Stimulated activated CD4-positive, alpha-beta T cell treated with anti-CD3 and anti-CD28 coated beads, Interleukin-15, amount 100 ng/mL, for 24 hours (primary cell): Measurements from ENCODE around the gene L3MBTL3.

Experiments
- DNase-seq: peaks from one replicate; pipeline ENCODE4 v3.0.0-alpha.2; 2020

The L3MBTL3 gene

DNA sequence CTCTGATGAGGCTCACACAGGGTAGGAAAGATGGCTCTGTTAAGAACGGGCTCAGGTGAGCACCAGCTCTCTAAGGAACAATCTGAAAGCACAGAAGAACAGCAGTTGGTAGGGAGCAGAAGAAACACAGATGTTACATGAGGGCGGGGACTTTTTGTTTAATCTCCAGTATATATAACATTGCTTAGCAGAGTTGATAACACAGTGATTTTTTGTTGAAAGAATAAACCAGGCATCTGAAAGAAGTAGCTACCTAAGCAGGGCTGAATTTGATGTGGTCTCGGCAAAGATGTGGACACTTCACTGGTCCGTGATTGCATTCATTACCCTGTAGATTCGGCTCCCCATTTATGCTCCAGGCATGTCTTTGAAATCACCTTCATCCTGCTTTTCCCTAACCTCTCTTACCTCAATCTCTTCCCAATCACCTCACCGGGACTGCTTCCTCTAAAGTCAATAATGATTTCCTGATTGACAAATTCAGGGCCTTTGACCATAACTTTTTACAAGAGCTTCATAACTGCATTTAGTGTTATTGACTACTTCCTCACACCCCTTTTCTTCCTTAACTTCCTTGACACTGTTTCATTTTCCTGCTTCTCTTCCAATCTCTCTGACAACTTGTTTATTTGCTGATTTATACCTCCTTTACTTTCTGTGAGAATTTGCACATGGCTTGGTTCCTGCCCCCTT lies 170.0 kb downstream of the L3MBTL3 start:
- DNase-seq: no peak

DNA sequence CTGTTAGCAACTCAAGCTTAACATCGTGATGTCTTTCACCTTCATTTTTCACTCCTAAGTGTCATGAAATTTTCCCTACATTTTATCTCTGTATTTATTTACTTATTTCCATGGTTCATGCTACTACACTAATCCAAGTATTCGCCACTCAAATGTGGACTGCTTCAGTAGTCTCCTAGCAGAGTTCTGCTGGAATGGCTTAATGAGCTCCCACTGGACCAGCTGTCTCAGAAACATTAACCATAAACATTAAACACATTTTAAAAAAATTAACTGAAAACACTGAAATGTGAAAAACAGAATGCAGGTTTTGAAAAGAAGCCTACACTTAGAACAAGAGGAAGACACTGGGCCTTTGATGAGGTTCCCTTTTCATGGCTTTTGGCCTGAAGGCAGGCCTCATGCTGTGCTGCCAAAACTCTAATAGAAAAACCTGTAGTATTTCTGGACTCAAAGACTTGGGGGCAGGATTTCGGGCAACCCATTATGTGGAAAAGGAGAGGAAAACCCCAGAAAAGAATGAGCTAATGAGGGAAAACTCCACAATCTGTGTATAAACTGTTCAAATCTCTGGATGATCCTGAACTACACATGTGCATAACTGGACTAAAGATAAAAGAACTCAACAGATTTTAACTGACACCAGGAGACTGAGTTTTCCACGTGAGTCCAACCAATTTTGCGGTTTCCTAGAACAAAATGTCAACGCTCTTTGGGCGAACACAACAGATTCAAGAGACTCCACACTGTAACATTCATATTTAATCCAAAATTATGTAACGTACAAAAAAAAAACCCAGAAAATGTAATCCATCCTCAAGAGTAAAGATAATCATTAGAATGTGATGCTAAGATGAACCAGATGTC lies 171.4 kb downstream of the L3MBTL3 start:
- no peak for DNase-seq
